HT1080 (cell line): ENCODE measurements around the gene TUBGCP2. TPM values are rescaled to one million over a fixed set of nuclear protein-coding genes. Genes with fewer than 3 reads are reported as not detected.

Experiments
- DNase-seq: peaks from one replicate; pipeline ENCODE4 v3.0.0-alpha.2; 2015; ENCODE audit warnings: low read depth
- total RNA-seq: library from RNA; depleted of rRNA; stranded (reverse); fragments of >200 nt; shearing (Covaris generic); gene quantifications from 2 replicates; pipeline ENCODE4 v1.2.3, GENCODE V29; 2014

The TUBGCP2 gene
- total RNA-seq, 1 experiment from 2014 or later, result 119 TPM

GRCh38 chr10:133309100-133309719 is 538 bp upstream of the TUBGCP2 start:
- peak; percentile 78 for DNase-seq

GRCh38 chr10:133307776-133308420 is 774 bp downstream of the TUBGCP2 start:
- DNase-seq, result peak; percentile 68

- no peak for DNase-seq
These were observed 1.7 kb downstream of the TUBGCP2 start for GRCh38 chr10:133306941-133307379.

GRCh38 chr10:133306097-133306476 is 2.6 kb downstream of the TUBGCP2 start:
- no peak for DNase-seq

- no peak for DNase-seq
These were observed 5.5 kb downstream of the TUBGCP2 start for GRCh38 chr10:133303206-133303605.

- DNase-seq, result no peak
These were observed 6.4 kb downstream of the TUBGCP2 start for GRCh38 chr10:133302230-133302629.

- no peak for DNase-seq
These were observed 8.9 kb downstream of the TUBGCP2 start for GRCh38 chr10:133299738-133300137.

- DNase-seq, result no peak
These were observed 9.4 kb downstream of the TUBGCP2 start for GRCh38 chr10:133299224-133299623.

GRCh38 chr10:133298466-133298865 is 10.2 kb downstream of the TUBGCP2 start:
- DNase-seq, result no peak

GRCh38 chr10:133297504-133297903 is 11.2 kb downstream of the TUBGCP2 start:
- no peak for DNase-seq

GRCh38 chr10:133295426-133296320 is 13.0 kb downstream of the TUBGCP2 start:
- DNase-seq, result no peak

- no peak for DNase-seq
These were observed 14.5 kb downstream of the TUBGCP2 start for GRCh38 chr10:133294189-133294588.

GRCh38 chr10:133293810-133294119 is 14.9 kb downstream of the TUBGCP2 start:
- no peak for DNase-seq

- DNase-seq, result peak; percentile 92
These were observed 15.5 kb downstream of the TUBGCP2 start for GRCh38 chr10:133292919-133293809.

GRCh38 chr10:133289761-133290160 is 18.9 kb downstream of the TUBGCP2 start:
- no peak for DNase-seq

GRCh38 chr10:133287832-133288500 is 20.7 kb downstream of the TUBGCP2 start:
- no peak for DNase-seq

GRCh38 chr10:133286366-133286765 is 22.3 kb downstream of the TUBGCP2 start:
- no peak for DNase-seq

- DNase-seq, result no peak
These were observed 23.5 kb downstream of the TUBGCP2 start for GRCh38 chr10:133285217-133285616.

GRCh38 chr10:133283931-133284330 is 24.7 kb downstream of the TUBGCP2 start:
- no peak for DNase-seq

- no peak for DNase-seq
These were observed 25.8 kb downstream of the TUBGCP2 start for GRCh38 chr10:133282846-133283390.
